HUES48 (cell line): Measurements from ENCODE around the gene GRIK4.

Experiments used
- H3K27ac ChIP-seq: one replicate; pipeline ENCODE4 v1.7.0; 2013; ENCODE audit warnings: low read depth, low read length, inconsistent platforms
- H3K27me3 ChIP-seq: 2 replicates; pipeline ENCODE4 v1.6.1; 2013; ENCODE audit warnings: mild to moderate bottlenecking, low read length; ENCODE audit not compliant: control insufficient read depth, insufficient read depth
- H3K36me3 ChIP-seq: 2 replicates; pipeline ENCODE4 v1.6.1; 2013; ENCODE audit warnings: low read length; ENCODE audit not compliant: control insufficient read depth, insufficient read depth
- H3K4me1 ChIP-seq: 2 replicates; pipeline ENCODE4 v1.6.1; 2013; ENCODE audit warnings: mild to moderate bottlenecking, low read length; ENCODE audit not compliant: control insufficient read depth, insufficient read depth
- H3K4me3 ChIP-seq: 2 replicates; pipeline ENCODE4 v1.5.1; 2013; ENCODE audit warnings: mild to moderate bottlenecking, low read depth, low read length
- H3K9ac ChIP-seq: 2 replicates; pipeline ENCODE4 v1.6.1; 2013; ENCODE audit warnings: mild to moderate bottlenecking, low read depth, low read length, moderate library complexity
- H3K9me3 ChIP-seq: 2 replicates; pipeline ENCODE4 v1.6.1; 2013; ENCODE audit warnings: low read length; ENCODE audit not compliant: control insufficient read depth, insufficient read depth

Gene GRIK4

GRCh38 chr11:120863359-120863758, 351.8 kb downstream of the GRIK4 start:
- Histone ChIP-seq H3K36me3 (no peaks in the 10 kb centered on the region), H3K4me3 (no peak overlapping the region), H3K4me1 (peaks cover 9% of the 10 kb centered on the region), H3K27me3 (no peaks in the 10 kb centered on the region), H3K9me3 (no peaks in the 10 kb centered on the region), H3K27ac (no peak overlapping the region), H3K9ac (no peak overlapping the region)

- Histone ChIP-seq H3K27ac (no peak overlapping the region), H3K9ac (no peak overlapping the region), H3K4me3 (no peak overlapping the region), H3K36me3 (no peaks in the 10 kb centered on the region), H3K27me3 (no peaks in the 10 kb centered on the region), H3K4me1 (peaks cover 9% of the 10 kb centered on the region), H3K9me3 (no peaks in the 10 kb centered on the region)
Observed at GRCh38 chr11:120867024-120867423, 355.5 kb downstream of the GRIK4 start.

- no peak overlapping the region for H3K27ac ChIP-seq
- H3K36me3 ChIP-seq = no peaks in the 10 kb centered on the region
- H3K9ac ChIP-seq = no peak overlapping the region
- no peaks in the 10 kb centered on the region for H3K9me3 ChIP-seq
- H3K4me3 ChIP-seq = no peak overlapping the region
- H3K4me1 ChIP-seq = peaks cover 9% of the 10 kb centered on the region
- no peaks in the 10 kb centered on the region for H3K27me3 ChIP-seq
Observed at GRCh38 chr11:120867531-120867930, 356.0 kb downstream of the GRIK4 start.

- no peak overlapping the region for H3K9ac ChIP-seq
- H3K27me3 ChIP-seq = no peaks in the 10 kb centered on the region
- H3K27ac ChIP-seq = no peak overlapping the region
- no peaks in the 10 kb centered on the region for H3K9me3 ChIP-seq
- H3K4me1 ChIP-seq = peaks cover 9% of the 10 kb centered on the region
- no peaks in the 10 kb centered on the region for H3K36me3 ChIP-seq
- H3K4me3 ChIP-seq = no peak overlapping the region
Observed at GRCh38 chr11:120867988-120868387, 356.4 kb downstream of the GRIK4 start.

GRCh38 chr11:120869097-120869496, 357.5 kb downstream of the GRIK4 start:
- H3K27ac ChIP-seq = no peak overlapping the region
- H3K4me1 ChIP-seq = peaks cover 9% of the 10 kb centered on the region
- no peaks in the 10 kb centered on the region for H3K9me3 ChIP-seq
- H3K36me3 ChIP-seq = no peaks in the 10 kb centered on the region
- no peaks in the 10 kb centered on the region for H3K27me3 ChIP-seq
- no peak overlapping the region for H3K4me3 ChIP-seq
- H3K9ac ChIP-seq = no peak overlapping the region

GRCh38 chr11:120869516-120870011, 358.0 kb downstream of the GRIK4 start:
- Histone ChIP-seq H3K27me3 (no peaks in the 10 kb centered on the region), H3K27ac (no peak overlapping the region), H3K4me3 (no peak overlapping the region), H3K4me1 (peaks cover 9% of the 10 kb centered on the region), H3K36me3 (no peaks in the 10 kb centered on the region), H3K9me3 (no peaks in the 10 kb centered on the region), H3K9ac (no peak overlapping the region)

GRCh38 chr11:120871194-120871593, 359.6 kb downstream of the GRIK4 start:
- Histone ChIP-seq H3K9ac (no peak overlapping the region), H3K9me3 (no peaks in the 10 kb centered on the region), H3K27me3 (no peaks in the 10 kb centered on the region), H3K4me1 (peaks cover 9% of the 10 kb centered on the region), H3K27ac (no peak overlapping the region), H3K4me3 (no peak overlapping the region), H3K36me3 (no peaks in the 10 kb centered on the region)

GRCh38 chr11:120871924-120872323, 360.4 kb downstream of the GRIK4 start:
- Histone ChIP-seq H3K4me1 (peaks cover 9% of the 10 kb centered on the region), H3K27ac (no peak overlapping the region), H3K4me3 (no peak overlapping the region), H3K27me3 (no peaks in the 10 kb centered on the region), H3K9me3 (no peaks in the 10 kb centered on the region), H3K36me3 (no peaks in the 10 kb centered on the region), H3K9ac (no peak overlapping the region)

- Histone ChIP-seq H3K27ac (no peak overlapping the region), H3K9ac (no peak overlapping the region), H3K4me1 (no peaks in the 10 kb centered on the region), H3K4me3 (no peak overlapping the region), H3K36me3 (no peaks in the 10 kb centered on the region), H3K9me3 (no peaks in the 10 kb centered on the region), H3K27me3 (no peaks in the 10 kb centered on the region)
Observed at GRCh38 chr11:120873966-120874735, 362.6 kb downstream of the GRIK4 start.

- H3K9ac ChIP-seq = no peak overlapping the region
- no peaks in the 10 kb centered on the region for H3K27me3 ChIP-seq
- H3K4me3 ChIP-seq = no peak overlapping the region
- H3K27ac ChIP-seq = no peak overlapping the region
- H3K36me3 ChIP-seq = no peaks in the 10 kb centered on the region
- no peaks in the 10 kb centered on the region for H3K4me1 ChIP-seq
- no peaks in the 10 kb centered on the region for H3K9me3 ChIP-seq
Observed at GRCh38 chr11:120875986-120876385, 364.4 kb downstream of the GRIK4 start.

- Histone ChIP-seq H3K4me3 (no peak overlapping the region), H3K4me1 (no peaks in the 10 kb centered on the region), H3K27ac (no peak overlapping the region), H3K9me3 (no peaks in the 10 kb centered on the region), H3K9ac (no peak overlapping the region), H3K36me3 (no peaks in the 10 kb centered on the region), H3K27me3 (no peaks in the 10 kb centered on the region)
Observed at GRCh38 chr11:120877746-120878365, 366.3 kb downstream of the GRIK4 start.
